B cell (primary cell): ENCODE results near the gene PRKAR2A. TPM values are rescaled to one million over a fixed set of nuclear protein-coding genes. Genes with fewer than 3 reads are reported as not detected.
"Not testable (repeated sequence)": the region's sequence is repeated elsewhere in the genome, so short reads cannot be mapped to it uniquely, and the experiment has no call there.

Source experiments
- ATAC-seq: fragments of 200-7000 bp; cut with Tn5 transposase; one replicate; pipeline ENCODE4 v1.10.0; 2021; ENCODE audit warnings: low read depth, mild to moderate bottlenecking, moderate number of reproducible peaks, moderate library complexity
- CTCF ChIA-PET: fragments of 350-600 bp; sonication (Branson Sonifier 250); formaldehyde crosslinking; loops from one replicate; lab custom pipeline; 2021; ENCODE audit warnings: antibody characterized with exemption, inconsistent platforms; lab: Charles Lee
- POLR2A ChIA-PET: fragments of 350-600 bp; sonication (Branson Sonifier 250); formaldehyde crosslinking; loops from one replicate; lab custom pipeline; 2021; ENCODE audit warnings: antibody characterized with exemption; lab: Charles Lee
- DNase-seq: peaks from one replicate; pipeline ENCODE4 v3.0.0; 2013
- H2AFZ ChIP-seq: 2 replicates; pipeline ENCODE4 v1.6.1; 2012; ENCODE audit warnings: mild to moderate bottlenecking, low read depth, low read length; ENCODE audit not compliant: insufficient read depth, poor library complexity, severe bottlenecking
- H3K27ac ChIP-seq, 2 donors: 1 replicate in 1 of 2; 2 replicates in 1 of 2; pipeline ENCODE4 v1.5.1; 2012 to 2013; ENCODE audit warnings: low read length in 2 of 2, mild to moderate bottlenecking in 2 of 2, moderate library complexity in 1 of 2
- H3K27me3 ChIP-seq, 4 experiments: fragments of 200-600 bp in 1 of 4; sonication (generic) in 1 of 4; replicated peaks in 1 of 4; 1 replicate in 2 of 4; 2 replicates in 2 of 4; pipeline versions ENCODE4 v1.6.1 to v1.7.0; 2013 to 2016; ENCODE audit warnings: low read length in 3 of 4, mild to moderate bottlenecking in 2 of 4, mixed read lengths in 1 of 4, moderate library complexity in 1 of 4; ENCODE audit not compliant: insufficient read depth in 4 of 4, control insufficient read depth in 3 of 4; ENCODE audit errors: control extremely low read depth in 1 of 4
- H3K36me3 ChIP-seq, 2 experiments: replicated peaks in 1 of 2; 1 replicate in 1 of 2; 2 replicates in 1 of 2; pipeline versions ENCODE4 v1.6.1 to v1.7.1; 2013; ENCODE audit warnings: low read length in 1 of 2; ENCODE audit not compliant: insufficient read depth in 2 of 2, control insufficient read depth in 1 of 2; ENCODE audit errors: control extremely low read depth in 1 of 2, extremely low read depth in 1 of 2
- H3K4me1 ChIP-seq, 2 donors: fragments of 200-600 bp in 1 of 2; sonication (generic) in 1 of 2; 1 replicate in 1 of 2; 2 replicates in 1 of 2; pipeline versions ENCODE4 v1.5.1 to v1.6.1; 2013 to 2017; ENCODE audit warnings: low read length in 2 of 2; ENCODE audit not compliant: control insufficient read depth in 2 of 2, insufficient read depth in 2 of 2
- H3K4me2 ChIP-seq: replicated peaks from 2 replicates; pipeline ENCODE3; 2012; ENCODE audit warnings: mild to moderate bottlenecking, low read depth, low read length; ENCODE audit not compliant: poor library complexity, severe bottlenecking
- H3K4me3 ChIP-seq, 5 experiments: fragments of 200-600 bp in 1 of 5; sonication (generic) in 1 of 5; 1 replicate in 3 of 5; 2 replicates in 2 of 5; pipeline versions ENCODE4 v1.5.1 to v1.7.0; 2011 to 2016; ENCODE audit warnings: low read length in 4 of 5, mild to moderate bottlenecking in 4 of 5, low read depth in 2 of 5, control low read depth in 1 of 5, moderate library complexity in 1 of 5; ENCODE audit not compliant: insufficient read depth in 1 of 5; ENCODE audit errors: control extremely low read depth in 1 of 5, extremely low read depth in 1 of 5
- H3K79me2 ChIP-seq: fragments of 200-600 bp; sonication (generic); one replicate; pipeline ENCODE4 v1.6.0; 2016; ENCODE audit warnings: low read length; ENCODE audit not compliant: control insufficient read depth, insufficient read depth
- H3K9ac ChIP-seq: fragments of 200-600 bp; sonication (generic); 2 replicates; pipeline ENCODE4 v1.6.1; 2017; ENCODE audit warnings: mild to moderate bottlenecking, low read length, moderate library complexity
- H3K9me3 ChIP-seq, 3 donors: one replicate each; pipeline versions ENCODE4 v1.6.1 to v1.7.1; 2013; ENCODE audit warnings: low read length in 2 of 3; ENCODE audit not compliant: control insufficient read depth in 2 of 3, insufficient read depth in 1 of 3; ENCODE audit errors: control extremely low read depth in 1 of 3
- H4K20me1 ChIP-seq: 2 replicates; pipeline ENCODE4 v1.6.0; 2012; ENCODE audit warnings: mild to moderate bottlenecking, low read length; ENCODE audit not compliant: insufficient read depth, control insufficient read depth, poor library complexity, severe bottlenecking
- H3K27ac Mint-ChIP-seq: one replicate; pipeline ENCODE4 v1.8.0; 2021; ENCODE audit warnings: mixed read lengths
- H3K27me3 Mint-ChIP-seq: one replicate; pipeline ENCODE4 v1.8.0; 2021; ENCODE audit warnings: mixed read lengths
- H3K4me1 Mint-ChIP-seq: one replicate; pipeline ENCODE4 v1.8.0; 2021; ENCODE audit warnings: mixed read lengths
- H3K4me3 Mint-ChIP-seq: one replicate; pipeline ENCODE4 v1.8.0; 2021; ENCODE audit warnings: mixed read lengths
- H3K9me3 Mint-ChIP-seq: one replicate; pipeline ENCODE4 v1.8.0; 2022; ENCODE audit warnings: mixed read lengths; ENCODE audit not compliant: insufficient read depth
- EZH2 ChIP-seq: IDR thresholded peaks from 2 replicates; pipeline ENCODE4 v1.6.1; 2012; ENCODE audit warnings: borderline replicate concordance, low read depth, mild to moderate bottlenecking, moderate library complexity, low read length; ENCODE audit not compliant: insufficient read depth, poor library complexity, severe bottlenecking
- WGBS: methylation state at CpG from one replicate; pipeline ENCODE4 v1.1.5; 2013; ENCODE audit warnings: missing lambda C conversion rate; ENCODE audit not compliant: insufficient coverage; 5-methylcytosine and 5-hydroxymethylcytosine counted together
- intact Hi-C: fragments of 100-400 bp; cut with micrococcal nuclease; formaldehyde crosslinking; loops from one replicate; pipeline ENCODE4 v1.10.0; 2022
- polyA plus RNA-seq: library from polyadenylated mRNA; depleted of rRNA; stranded (reverse); fragments of >200 nt; gene quantifications from 2 replicates; pipeline ENCODE4 v1.2.3, GENCODE V29; 2012
- total RNA-seq, 2 donors: library from RNA; stranded (reverse); fragments of 120-200 nt in 1 of 2; gene quantifications; 1 replicate in 1 of 2; 2 replicates in 1 of 2; pipeline versions ENCODE4 v1.2.3 to v1.2.4, GENCODE V29; 2013 to 2022
- TF ChIP-seq, protein P1 (sequence below): fragments of 200-600 bp; IDR thresholded peaks from one replicate; pipeline ENCODE4 v1.8.0; 2022; ENCODE audit warnings: antibody characterized with exemption, mild to moderate bottlenecking

PRKAR2A gene
- total and polyA plus RNA-seq, 2 donors (not counting 1 experiment from before 2014, with no cell fraction given) = 4.3 to 25.0 TPM

- Histone ChIP-seq H3K9ac (no peak overlapping the region), H3K79me2 (no peaks in the 10 kb centered on the region), H3K4me2 (no peak overlapping the region), H3K9me3 (no peaks in the 10 kb centered on the region), H3K4me1 (no peaks in the 10 kb centered on the region), H3K27ac (no peak overlapping the region), H3K27me3 (no peaks in the 10 kb centered on the region), H3K4me3 (no peak overlapping the region), H2AFZ (no peak overlapping the region), H4K20me1 (no peaks in the 10 kb centered on the region), H3K36me3 (no peaks in the 10 kb centered on the region)
- POLR2A ChIA-PET = interaction anchor here (0.6 kb wide), 1 partner anchor 173 kb away, joined by 12 read pairs; no protein-coding TSS in a partner anchor
- Mint-ChIP-seq H3K27me3 (no peaks in the 10 kb centered on the region), H3K4me1 (no peaks in the 10 kb centered on the region), H3K4me3 (no peak overlapping the region), H3K9me3 (no peaks in the 10 kb centered on the region), H3K27ac (no peak overlapping the region)
- no peak for TF ChIP-seq EZH2
- TF ChIP-seq, protein P1, sequence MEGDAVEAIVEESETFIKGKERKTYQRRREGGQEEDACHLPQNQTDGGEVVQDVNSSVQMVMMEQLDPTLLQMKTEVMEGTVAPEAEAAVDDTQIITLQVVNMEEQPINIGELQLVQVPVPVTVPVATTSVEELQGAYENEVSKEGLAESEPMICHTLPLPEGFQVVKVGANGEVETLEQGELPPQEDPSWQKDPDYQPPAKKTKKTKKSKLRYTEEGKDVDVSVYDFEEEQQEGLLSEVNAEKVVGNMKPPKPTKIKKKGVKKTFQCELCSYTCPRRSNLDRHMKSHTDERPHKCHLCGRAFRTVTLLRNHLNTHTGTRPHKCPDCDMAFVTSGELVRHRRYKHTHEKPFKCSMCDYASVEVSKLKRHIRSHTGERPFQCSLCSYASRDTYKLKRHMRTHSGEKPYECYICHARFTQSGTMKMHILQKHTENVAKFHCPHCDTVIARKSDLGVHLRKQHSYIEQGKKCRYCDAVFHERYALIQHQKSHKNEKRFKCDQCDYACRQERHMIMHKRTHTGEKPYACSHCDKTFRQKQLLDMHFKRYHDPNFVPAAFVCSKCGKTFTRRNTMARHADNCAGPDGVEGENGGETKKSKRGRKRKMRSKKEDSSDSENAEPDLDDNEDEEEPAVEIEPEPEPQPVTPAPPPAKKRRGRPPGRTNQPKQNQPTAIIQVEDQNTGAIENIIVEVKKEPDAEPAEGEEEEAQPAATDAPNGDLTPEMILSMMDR = no peak
- CTCF ChIA-PET = interaction anchor here (1.6 kb wide), 1 partner anchor 12 kb away, joined by 11 read pairs; no protein-coding TSS in a partner anchor
- DNase-seq (no peak), ATAC-seq (no peak)
- intact Hi-C loops = no loop called here
- 98% methylated on average over 8 of the region's 8 CpGs for WGBS
Observed at GRCh38 chr3:48727511-48727910, 120.2 kb downstream of the PRKAR2A start.

DNA sequence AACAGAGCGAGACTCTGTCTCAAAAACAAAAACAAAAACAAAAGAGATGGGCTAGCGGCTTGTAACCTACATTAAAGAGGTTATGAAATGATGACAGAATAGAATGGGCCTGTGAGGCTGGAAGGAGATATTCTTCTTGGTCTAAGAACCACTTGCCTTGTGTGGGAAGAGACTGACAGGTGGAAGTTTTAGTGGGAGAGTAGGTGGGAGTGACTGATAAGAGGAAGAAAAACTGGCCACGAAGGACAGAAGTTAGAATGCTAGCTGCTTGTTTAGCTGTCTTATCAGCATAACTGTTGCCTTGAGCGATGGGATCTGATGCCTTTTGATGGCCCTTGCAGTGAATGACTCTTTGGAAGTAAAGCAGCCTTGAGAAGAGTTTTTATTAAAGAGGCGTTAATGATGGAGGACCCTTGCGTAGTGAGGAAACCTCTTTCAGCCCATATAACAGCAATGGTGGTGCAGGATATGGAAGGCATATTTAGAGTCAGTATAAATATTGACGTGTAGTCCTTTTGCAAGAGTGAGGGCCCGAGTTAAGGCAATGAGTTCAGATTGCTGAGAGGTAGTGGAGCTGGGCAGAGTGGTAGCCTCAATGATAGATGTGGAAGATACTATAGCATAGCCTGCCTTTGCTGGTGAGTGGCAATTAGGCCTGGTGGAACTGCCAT lies 122.4 kb downstream of the PRKAR2A start:
- H3K9me3 ChIP-seq, POLR2A ChIA-PET, H2AFZ ChIP-seq, H3K79me2 ChIP-seq, H3K27ac ChIP-seq, H3K4me1 Mint-ChIP-seq, H3K4me3 ChIP-seq, CTCF ChIA-PET, intact Hi-C loops, H3K27ac Mint-ChIP-seq, H3K4me2 ChIP-seq, H3K27me3 Mint-ChIP-seq, ATAC-seq, H3K4me1 ChIP-seq, H3K36me3 ChIP-seq, DNase-seq, H3K27me3 ChIP-seq, H3K9ac ChIP-seq, H3K9me3 Mint-ChIP-seq, H4K20me1 ChIP-seq, H3K4me3 Mint-ChIP-seq: not testable (repeated sequence)
- WGBS = 92% methylated on average over 4 of the region's 8 CpGs
